ENCODE data around the gene PACSIN2.

DNA sequence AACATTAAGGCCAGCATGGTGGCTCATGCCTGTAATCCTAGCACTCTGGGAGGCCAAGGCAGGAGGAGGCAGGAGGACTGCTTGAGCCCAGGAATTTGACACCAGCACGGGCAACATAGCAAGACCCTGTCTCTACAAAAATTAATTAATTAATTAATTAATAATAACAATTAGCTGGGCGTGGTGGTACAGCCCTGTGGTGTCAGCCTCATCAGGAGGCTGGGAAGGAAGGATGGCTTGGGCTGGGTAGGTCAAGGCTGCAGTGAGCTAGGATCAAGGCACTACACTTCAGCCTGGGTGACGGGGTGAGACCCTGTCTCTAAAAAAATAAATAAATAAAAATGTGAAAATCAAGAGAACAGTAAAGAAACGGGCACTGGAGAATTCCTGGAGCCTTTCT is 159.2 kb downstream of the PACSIN2 start:
- TF ChIP-seq RELA (CRISPR knock-in tag; IDR thresholded peaks at IDR 0.05; ENCODE audit: borderline replicate concordance) (no peak), CTCF (IDR thresholded peaks at IDR 0.05) (no peak), NR1H2 (CRISPR knock-in tag; IDR thresholded peaks at IDR 0.05) (no peak), NR3C1 (CRISPR knock-in tag; conservative IDR thresholded peaks at IDR 0.05; ENCODE audit: low read depth) (no peak), CREB1 (CRISPR knock-in tag; IDR thresholded peaks at IDR 0.05) (no peak), ZNF512 (CRISPR knock-in tag; IDR thresholded peaks at IDR 0.05; ENCODE audit: borderline replicate concordance) (no peak), EMX1 (CRISPR knock-in tag; IDR thresholded peaks at IDR 0.05) (no peak), SP1 (CRISPR knock-in tag; conservative IDR thresholded peaks at IDR 0.05) (no peak), TCF7 (CRISPR knock-in tag; IDR thresholded peaks at IDR 0.05; ENCODE audit: low read depth) (no peak), NFYB (CRISPR knock-in tag; conservative IDR thresholded peaks at IDR 0.05; ENCODE audit: low read depth) (no peak)
- TF ChIP-seq, protein P1, sequence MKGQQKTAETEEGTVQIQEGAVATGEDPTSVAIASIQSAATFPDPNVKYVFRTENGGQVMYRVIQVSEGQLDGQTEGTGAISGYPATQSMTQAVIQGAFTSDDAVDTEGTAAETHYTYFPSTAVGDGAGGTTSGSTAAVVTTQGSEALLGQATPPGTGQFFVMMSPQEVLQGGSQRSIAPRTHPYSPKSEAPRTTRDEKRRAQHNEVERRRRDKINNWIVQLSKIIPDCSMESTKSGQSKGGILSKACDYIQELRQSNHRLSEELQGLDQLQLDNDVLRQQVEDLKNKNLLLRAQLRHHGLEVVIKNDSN (CRISPR knock-in tag; IDR thresholded peaks at IDR 0.05): no peak
